Ishikawa (cell line): Measurements from ENCODE around the gene TNFRSF4.

ENCODE experiments used
- CEBPB ChIP-seq: IDR thresholded peaks from 2 replicates; pipeline ENCODE4 v1.6.1; 2012
- EGR1 ChIP-seq: IDR thresholded peaks from 2 replicates; pipeline ENCODE4 v1.6.1; 2012
- EP300 ChIP-seq: IDR thresholded peaks from 2 replicates; pipeline ENCODE4 v1.6.1; 2012; ENCODE audit warnings: borderline replicate concordance
- FOXM1 ChIP-seq: IDR thresholded peaks from 2 replicates; pipeline ENCODE4 v1.6.1; 2012; ENCODE audit warnings: low read depth, borderline replicate concordance
- NFIC ChIP-seq: IDR thresholded peaks from 2 replicates; pipeline ENCODE4 v1.6.1; 2012
- RAD21 ChIP-seq: IDR thresholded peaks from 2 replicates; pipeline ENCODE4 v1.6.1; 2012; ENCODE audit warnings: low read depth

- TF ChIP-seq EP300 (no peak), RAD21 (no peak), NFIC (no peak), EGR1 (no peak), FOXM1 (no peak), CEBPB (no peak)
Measured at GRCh38 chr1:1178794-1179331, 35.1 kb downstream of the TNFRSF4 start.
